Measurements from ENCODE around the gene KRCC1.

Gene KRCC1

DNA sequence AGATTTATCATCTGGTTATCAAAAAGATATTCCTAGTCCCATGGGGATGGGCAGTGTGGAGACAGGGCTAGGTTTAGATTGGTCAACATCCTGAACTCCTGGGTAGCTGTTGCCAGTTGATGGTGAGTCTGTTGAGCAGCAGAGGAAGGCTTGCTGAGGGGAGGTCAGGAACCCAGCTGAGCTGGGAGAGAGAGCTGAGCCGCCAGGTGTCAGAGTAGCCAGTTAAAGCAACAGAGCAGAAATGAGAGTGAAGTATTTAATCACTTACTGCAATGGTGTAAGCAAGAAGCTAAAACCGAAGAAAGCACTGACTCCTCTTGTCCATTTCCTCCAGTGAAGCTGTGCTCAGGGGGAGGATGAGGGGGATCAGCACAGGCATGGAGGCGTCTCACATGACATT, 41.6 kb upstream of the KRCC1 start:
- H3K27ac ChIP-seq: no peak overlapping the region
- no peaks in the 10 kb centered on the region for H3K27me3 ChIP-seq
- TF ChIP-seq, protein P1, sequence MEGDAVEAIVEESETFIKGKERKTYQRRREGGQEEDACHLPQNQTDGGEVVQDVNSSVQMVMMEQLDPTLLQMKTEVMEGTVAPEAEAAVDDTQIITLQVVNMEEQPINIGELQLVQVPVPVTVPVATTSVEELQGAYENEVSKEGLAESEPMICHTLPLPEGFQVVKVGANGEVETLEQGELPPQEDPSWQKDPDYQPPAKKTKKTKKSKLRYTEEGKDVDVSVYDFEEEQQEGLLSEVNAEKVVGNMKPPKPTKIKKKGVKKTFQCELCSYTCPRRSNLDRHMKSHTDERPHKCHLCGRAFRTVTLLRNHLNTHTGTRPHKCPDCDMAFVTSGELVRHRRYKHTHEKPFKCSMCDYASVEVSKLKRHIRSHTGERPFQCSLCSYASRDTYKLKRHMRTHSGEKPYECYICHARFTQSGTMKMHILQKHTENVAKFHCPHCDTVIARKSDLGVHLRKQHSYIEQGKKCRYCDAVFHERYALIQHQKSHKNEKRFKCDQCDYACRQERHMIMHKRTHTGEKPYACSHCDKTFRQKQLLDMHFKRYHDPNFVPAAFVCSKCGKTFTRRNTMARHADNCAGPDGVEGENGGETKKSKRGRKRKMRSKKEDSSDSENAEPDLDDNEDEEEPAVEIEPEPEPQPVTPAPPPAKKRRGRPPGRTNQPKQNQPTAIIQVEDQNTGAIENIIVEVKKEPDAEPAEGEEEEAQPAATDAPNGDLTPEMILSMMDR (IDR thresholded peaks at IDR 0.05): no peak
- H3K4me3 ChIP-seq (ENCODE audit: low read depth in 1 of 2, low read length in 1 of 2): no peak overlapping the region
- no peaks in the 10 kb centered on the region for H3K36me3 ChIP-seq
- H3K4me1 ChIP-seq (ENCODE audit: control insufficient read depth in 1 of 2, insufficient read depth in 1 of 2, low read depth in 1 of 2, low read length in 1 of 2): peaks cover 6 to 7% of the 10 kb centered on the region in 2 experiments
- no peaks in the 10 kb centered on the region for H3K9me3 ChIP-seq

DNA sequence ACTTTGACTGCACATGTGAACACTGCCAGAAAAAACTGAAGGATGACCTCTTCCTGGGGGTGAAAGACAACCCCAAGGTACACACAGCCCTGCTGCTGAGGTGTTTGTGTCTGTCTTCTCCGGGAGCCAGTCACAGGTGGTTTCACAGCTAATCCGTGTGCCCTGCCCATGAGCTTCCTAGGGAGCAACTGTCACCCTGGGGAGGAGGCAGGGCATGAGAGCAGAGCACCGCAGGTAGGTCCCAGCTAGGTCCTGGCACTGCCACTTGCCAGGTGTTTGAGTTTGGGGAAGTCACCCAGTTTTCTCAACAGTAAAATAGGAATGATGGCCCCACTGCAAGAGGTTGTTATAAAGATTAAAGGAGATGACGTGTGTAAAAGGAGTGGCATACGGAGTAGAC, 41.1 kb upstream of the KRCC1 start:
- TF ChIP-seq, protein P1 (IDR thresholded peaks at IDR 0.05): no peak
- Histone ChIP-seq H3K4me3 (ENCODE audit: low read depth in 1 of 2, low read length in 1 of 2) (no peak overlapping the region), H3K27me3 (no peaks in the 10 kb centered on the region), H3K4me1 (ENCODE audit: control insufficient read depth in 1 of 2, insufficient read depth in 1 of 2, low read depth in 1 of 2, low read length in 1 of 2) (peaks cover 10 to 12% of the 10 kb centered on the region in 2 experiments), H3K9me3 (no peaks in the 10 kb centered on the region), H3K36me3 (no peaks in the 10 kb centered on the region), H3K27ac (no peak overlapping the region)

DNA sequence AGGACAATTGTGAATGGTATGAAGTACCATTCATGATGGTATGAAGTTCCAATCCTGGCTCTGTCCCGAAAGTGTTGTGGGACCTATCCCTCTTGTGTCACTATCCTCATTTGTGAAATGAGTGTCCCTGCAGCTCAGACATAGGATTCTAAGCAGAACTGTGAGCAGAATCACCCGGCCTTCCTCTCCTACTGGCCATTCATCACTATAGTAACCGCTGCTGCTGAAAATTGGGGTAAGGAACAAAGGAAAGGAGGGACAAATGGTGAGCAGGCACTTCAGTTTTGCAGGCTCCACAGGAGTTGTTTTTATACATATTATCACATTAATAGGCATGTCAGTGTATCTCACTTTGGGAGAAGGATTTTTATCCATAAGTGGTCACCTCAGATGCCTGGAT, 39.4 kb upstream of the KRCC1 start:
- no peak overlapping the region for H3K27ac ChIP-seq
- H3K9me3 ChIP-seq: no peaks in the 10 kb centered on the region
- no peak overlapping the region for H3K4me3 ChIP-seq (ENCODE audit: low read depth in 1 of 2, low read length in 1 of 2)
- TF ChIP-seq, protein P1 (IDR thresholded peaks at IDR 0.05): no peak
- peaks cover 10 to 12% of the 10 kb centered on the region in 2 experiments for H3K4me1 ChIP-seq (ENCODE audit: control insufficient read depth in 1 of 2, insufficient read depth in 1 of 2, low read depth in 1 of 2, low read length in 1 of 2)
- no peaks in the 10 kb centered on the region for H3K27me3 ChIP-seq
- H3K36me3 ChIP-seq: no peaks in the 10 kb centered on the region

DNA sequence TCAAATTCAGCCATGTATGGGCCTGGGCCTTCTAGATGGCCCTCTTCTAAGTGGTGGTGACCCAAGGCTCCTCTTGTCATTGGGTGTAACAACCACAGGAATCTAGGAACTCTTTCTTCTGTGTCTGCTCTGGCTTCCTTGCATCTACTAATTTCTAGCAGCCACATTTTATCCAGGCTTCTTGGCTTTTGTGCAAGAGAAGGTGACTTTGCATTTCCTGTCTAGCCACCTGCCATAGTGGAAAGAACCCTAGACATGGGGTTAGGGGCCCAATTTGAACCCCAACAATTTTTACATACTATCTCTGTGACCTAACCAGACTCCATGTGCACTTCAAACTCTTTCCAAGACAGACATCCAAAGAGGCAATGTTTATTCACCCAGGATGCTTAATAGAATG, 37.2 kb upstream of the KRCC1 start:
- TF ChIP-seq, protein P1 (IDR thresholded peaks at IDR 0.05): no peak

DNA sequence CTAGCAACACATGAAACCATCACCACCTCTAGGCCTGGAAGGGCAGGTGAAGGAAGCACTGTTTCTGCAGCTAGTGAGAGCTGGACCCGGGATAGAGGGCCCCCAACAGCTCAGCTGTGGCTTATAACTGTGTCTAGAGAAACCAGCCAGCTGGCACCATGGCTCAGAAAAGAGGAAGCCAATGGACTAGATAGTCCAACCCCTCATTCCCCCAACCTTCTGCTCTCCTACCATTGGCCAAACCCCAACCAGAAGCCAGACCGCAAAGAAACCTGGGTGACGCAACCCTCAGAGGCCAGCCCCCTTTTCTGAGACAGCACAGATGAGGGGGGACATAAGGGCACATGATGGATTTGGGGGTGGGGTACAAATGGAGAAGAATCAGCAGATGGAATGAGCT, 36.4 kb upstream of the KRCC1 start:
- Histone ChIP-seq H3K4me1 (ENCODE audit: control insufficient read depth in 1 of 2, insufficient read depth in 1 of 2, low read depth in 1 of 2, low read length in 1 of 2) (peaks cover 10 to 12% of the 10 kb centered on the region in 2 experiments), H3K36me3 (no peaks in the 10 kb centered on the region), H3K9me3 (no peaks in the 10 kb centered on the region), H3K27me3 (no peaks in the 10 kb centered on the region), H3K27ac (no peak overlapping the region), H3K4me3 (ENCODE audit: low read depth in 1 of 2, low read length in 1 of 2) (no peak overlapping the region)
- TF ChIP-seq, protein P1 (IDR thresholded peaks at IDR 0.05): no peak

More for the DNA sequence above, 37.2 kb upstream of the KRCC1 start:
- no peak overlapping the region for H3K4me3 ChIP-seq (ENCODE audit: low read depth in 1 of 2, low read length in 1 of 2)
- H3K4me1 ChIP-seq (ENCODE audit: control insufficient read depth in 1 of 2, insufficient read depth in 1 of 2, low read depth in 1 of 2, low read length in 1 of 2): peaks cover 10 to 12% of the 10 kb centered on the region in 2 experiments
- no peaks in the 10 kb centered on the region for H3K27me3 ChIP-seq
- no peak overlapping the region for H3K27ac ChIP-seq
- H3K36me3 ChIP-seq: no peaks in the 10 kb centered on the region
- H3K9me3 ChIP-seq: no peaks in the 10 kb centered on the region

All from neutrophil (primary cell).